Measurements from ENCODE around the gene POLR1D.
"Not testable (repeated sequence)": the region's sequence is repeated elsewhere in the genome, so short reads cannot be mapped to it uniquely, and the experiment has no call there.

POLR1D gene

GRCh38 chr13:27617881-27618321 lies 3.8 kb upstream of the POLR1D start:
- no peak for DNase-seq (ENCODE audit: low spot score)

GRCh38 chr13:27619093-27619727 lies 2.5 kb upstream of the POLR1D start:
- no peak for DNase-seq (ENCODE audit: low spot score)

GRCh38 chr13:27619728-27620376 lies 1.8 kb upstream of the POLR1D start:
- peak; percentile 19 for DNase-seq (ENCODE audit: low spot score)

GRCh38 chr13:27620377-27621115 lies 1.1 kb upstream of the POLR1D start, which contains the start of gene LNX2:
Gene LNX2 (minus strand): TSS chr13:27620529. CDS start chr13:27581703, 38,826 bp downstream.
- peak; percentile 94 for DNase-seq (ENCODE audit: low spot score)

GRCh38 chr13:27621116-27621365 lies 651 bp upstream of the POLR1D start:
- no peak for DNase-seq (ENCODE audit: low spot score)

- DNase-seq (ENCODE audit: low spot score), result no peak
These were observed 569 bp downstream of the POLR1D start for GRCh38 chr13:27622102-27622820.

GRCh38 chr13:27622881-27623280 lies 1.2 kb downstream of the POLR1D start:
- no peak for DNase-seq (ENCODE audit: low spot score)

- no peak for DNase-seq (ENCODE audit: low spot score)
These were observed 2.4 kb downstream of the POLR1D start for GRCh38 chr13:27624071-27624470.

GRCh38 chr13:27625839-27626238 lies 4.1 kb downstream of the POLR1D start:
- no peak for DNase-seq (ENCODE audit: low spot score)

GRCh38 chr13:27627380-27627779 lies 5.7 kb downstream of the POLR1D start:
- no peak for DNase-seq (ENCODE audit: low spot score)

- no peak for DNase-seq (ENCODE audit: low spot score)
These were observed 6.4 kb downstream of the POLR1D start for GRCh38 chr13:27628081-27628480.

- DNase-seq (ENCODE audit: low spot score), result not testable (repeated sequence)
These were observed 7.1 kb downstream of the POLR1D start for GRCh38 chr13:27628766-27629165.

GRCh38 chr13:27631156-27631555 lies 9.5 kb downstream of the POLR1D start:
- no peak for DNase-seq (ENCODE audit: low spot score)

- DNase-seq (ENCODE audit: low spot score), result no peak
These were observed 10.0 kb downstream of the POLR1D start for GRCh38 chr13:27631665-27632064.

- no peak for DNase-seq (ENCODE audit: low spot score)
These were observed 10.5 kb downstream of the POLR1D start for GRCh38 chr13:27632214-27632613.

GRCh38 chr13:27632648-27633047 lies 11.0 kb downstream of the POLR1D start:
- DNase-seq (ENCODE audit: low spot score), result no peak

- DNase-seq (ENCODE audit: low spot score), result no peak
These were observed 12.5 kb downstream of the POLR1D start for GRCh38 chr13:27634231-27634630.

- no peak for DNase-seq (ENCODE audit: low spot score)
These were observed 13.1 kb downstream of the POLR1D start for GRCh38 chr13:27634791-27635190.

- DNase-seq (ENCODE audit: low spot score), result no peak
These were observed 13.6 kb downstream of the POLR1D start for GRCh38 chr13:27635266-27635665.

- no peak for DNase-seq (ENCODE audit: low spot score)
These were observed 15.0 kb downstream of the POLR1D start for GRCh38 chr13:27636589-27637288.

GRCh38 chr13:27637289-27637626 lies 15.6 kb downstream of the POLR1D start:
- DNase-seq (ENCODE audit: low spot score), result no peak

- DNase-seq (ENCODE audit: low spot score), result no peak
These were observed 16.3 kb downstream of the POLR1D start for GRCh38 chr13:27638001-27638400.
